GM23338 (cell line): ENCODE data around the gene KCTD19.

Source experiments
- CTCF ChIP-seq, 2 experiments: fragments of 200-600 bp in 1 of 2; sonication (generic) in 1 of 2; conservative IDR thresholded peaks; 2 replicates each; pipeline versions ENCODE4 v1.5.1 to v1.6.1; 2016 to 2017; ENCODE audit warnings: antibody characterized with exemption in 2 of 2, low read depth in 2 of 2, mild to moderate bottlenecking in 2 of 2, moderate library complexity in 1 of 2
- EZH2 ChIP-seq: fragments of 200-600 bp; sonication (generic); IDR thresholded peaks from one replicate; pipeline ENCODE4 v1.8.0; 2017; ENCODE audit warnings: antibody characterized with exemption, mild to moderate bottlenecking, low read depth; ENCODE audit not compliant: unreplicated experiment
- POLR2AphosphoS5 ChIP-seq: IDR thresholded peaks from 2 replicates; pipeline ENCODE4 v1.6.1; 2016; ENCODE audit warnings: antibody characterized with exemption, low read depth
- REST ChIP-seq: IDR thresholded peaks from one replicate; pipeline ENCODE4 v1.6.1; 2018; ENCODE audit warnings: antibody characterized with exemption; ENCODE audit not compliant: unreplicated experiment
- TF ChIP-seq, protein P1 (sequence below): IDR thresholded peaks from 2 replicates; pipeline ENCODE4 v1.6.1; 2016; ENCODE audit warnings: antibody characterized with exemption

- TF ChIP-seq EZH2 = no peak
- TF ChIP-seq POLR2AphosphoS5 = no peak
- TF ChIP-seq CTCF (conservative IDR thresholded peaks at IDR 0.05; ENCODE audit: low read depth in 2 of 2) = no peak
- TF ChIP-seq, protein P1, sequence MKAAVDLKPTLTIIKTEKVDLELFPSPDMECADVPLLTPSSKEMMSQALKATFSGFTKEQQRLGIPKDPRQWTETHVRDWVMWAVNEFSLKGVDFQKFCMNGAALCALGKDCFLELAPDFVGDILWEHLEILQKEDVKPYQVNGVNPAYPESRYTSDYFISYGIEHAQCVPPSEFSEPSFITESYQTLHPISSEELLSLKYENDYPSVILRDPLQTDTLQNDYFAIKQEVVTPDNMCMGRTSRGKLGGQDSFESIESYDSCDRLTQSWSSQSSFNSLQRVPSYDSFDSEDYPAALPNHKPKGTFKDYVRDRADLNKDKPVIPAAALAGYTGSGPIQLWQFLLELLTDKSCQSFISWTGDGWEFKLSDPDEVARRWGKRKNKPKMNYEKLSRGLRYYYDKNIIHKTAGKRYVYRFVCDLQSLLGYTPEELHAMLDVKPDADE = no peak
- TF ChIP-seq REST = no peak
Measured at GRCh38 chr16:67258161-67258835, 68.2 kb downstream of the KCTD19 start.
